Thyroid gland (tissue), 4 donors: ENCODE data around the gene SNRNP25. TPM values are rescaled to one million over a fixed set of nuclear protein-coding genes. Genes with fewer than 3 reads are reported as not detected.

Experiments used
- DNase-seq, 2 donors: peaks; one replicate each; pipeline ENCODE4 v3.0.0-alpha.2; 2019
- H3K27ac ChIP-seq, 3 donors: fragments of 200-600 bp; sonication (generic); 1 replicate in 2 of 3; 2 replicates in 1 of 3; pipeline ENCODE4 v1.5.1; 2016 to 2019; ENCODE audit warnings: mild to moderate bottlenecking in 1 of 3, moderate library complexity in 1 of 3
- H3K27me3 ChIP-seq: fragments of 200-600 bp; sonication (generic); one replicate; pipeline ENCODE4 v1.5.1; 2019
- H3K36me3 ChIP-seq, 2 donors: fragments of 200-600 bp; sonication (generic); one replicate each; pipeline ENCODE4 v1.5.1; 2016 to 2019
- H3K4me1 ChIP-seq, 2 donors: fragments of 200-600 bp; sonication (generic); one replicate each; pipeline ENCODE4 v1.5.1; 2017 to 2019
- H3K4me3 ChIP-seq, 3 donors: fragments of 200-600 bp; sonication (generic); replicated peaks in 1 of 3; 1 replicate in 2 of 3; 2 replicates in 1 of 3; pipeline ENCODE4 v1.5.1; 2016; ENCODE audit warnings: mild to moderate bottlenecking in 1 of 3
- H3K9me3 ChIP-seq: fragments of 200-600 bp; sonication (generic); one replicate; pipeline ENCODE4 v1.5.1; 2017
- CTCF ChIP-seq, 6 experiments: fragments of 200-600 bp in 3 of 6; fragments of 450-650 bp in 3 of 6; sonication (generic) in 3 of 6; IDR thresholded peaks; one replicate each; pipeline ENCODE4 v1.5.1; 2016 to 2019; ENCODE audit warnings: antibody characterized with exemption in 6 of 6, mild to moderate bottlenecking in 2 of 6, inconsistent platforms in 1 of 6, moderate library complexity in 1 of 6
- POLR2A ChIP-seq, 2 donors: fragments of 450-650 bp; IDR thresholded peaks; one replicate each; pipeline ENCODE4 v1.6.1; 2017; ENCODE audit warnings: antibody characterized with exemption in 2 of 2, mild to moderate bottlenecking in 2 of 2, moderate library complexity in 1 of 2
- WGBS, 2 donors: methylation state at CpG; one replicate each; pipeline ENCODE4 v1.1.5; 2017; 5-methylcytosine and 5-hydroxymethylcytosine counted together
- intact Hi-C: fragments of 100-400 bp; cut with DNase I; formaldehyde crosslinking; loops from one replicate; pipeline ENCODE4 v1.15.1; 2023
- microRNA-seq: library from miRNA; unstranded; fragments of <30 nt; microRNA quantifications from one replicate; pipeline ENCODE4, GENCODE V29; 2016
- small RNA-seq: library from RNA; depleted of rRNA; stranded (forward); fragments of <200 nt; gene quantifications from one replicate; pipeline ENCODE3, GENCODE V24; 2016
- total RNA-seq, 4 donors: library from RNA; depleted of rRNA; stranded (reverse); fragments of >200 nt; gene quantifications; one replicate each; pipeline ENCODE4 v1.2.3, GENCODE V29; 2016

The SNRNP25 gene
- total RNA-seq, 4 donors from 2014 or later, result 16.1 to 53.6 (median 34.8) TPM

DNA sequence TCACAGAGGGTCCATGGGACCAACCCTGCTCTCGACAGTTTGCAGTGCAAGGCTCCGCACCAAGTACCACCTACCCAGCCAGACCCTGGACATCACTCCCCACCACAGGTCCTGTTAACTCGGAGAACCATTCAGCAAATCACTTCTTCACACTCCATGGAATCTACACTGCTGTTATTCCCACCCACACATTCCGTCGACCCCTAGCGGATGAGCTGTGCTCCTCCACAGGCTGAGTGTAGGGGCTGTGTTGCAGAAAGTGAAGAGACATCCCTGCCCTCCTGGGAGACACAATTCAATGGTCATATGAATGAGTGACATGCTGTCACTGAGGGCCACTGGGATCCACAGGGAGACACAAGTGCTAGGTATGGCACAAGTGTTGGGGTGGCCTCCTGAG is 51.9 kb downstream of the SNRNP25 start:
- H3K9me3 ChIP-seq, result no peaks in the 10 kb centered on the region
- no peaks in the 10 kb centered on the region for H3K27me3 ChIP-seq
- H3K4me3 ChIP-seq, result no peak overlapping the region
- H3K36me3 ChIP-seq, result peaks cover 14% of the 10 kb centered on the region in 2 donors
- peaks cover 0 to 10% of the 10 kb centered on the region in 2 donors for H3K4me1 ChIP-seq
- TF ChIP-seq CTCF (IDR thresholded peaks at IDR 0.05) (no peak), POLR2A (IDR thresholded peaks at IDR 0.05) (no peak)
- DNase-seq, result no peak
- no peak overlapping the region for H3K27ac ChIP-seq
- 84 to 90% methylated on average over 6 of the region's 6 CpGs for WGBS, 2 donors
- intact Hi-C loops, result loop anchor here (5.0 kb wide), 1 partner anchor 77 kb away; the partner anchor contains the start of gene HBQ1

- TF ChIP-seq POLR2A (IDR thresholded peaks at IDR 0.05) (no peak), CTCF (IDR thresholded peaks at IDR 0.05) (peak; percentile 56 to 80 (median 70))
- peaks cover 0 to 2% of the 10 kb centered on the region in 2 donors for H3K4me1 ChIP-seq
- DNase-seq, result peak; percentile 56 to 67
- no peaks in the 10 kb centered on the region for H3K27me3 ChIP-seq
- intact Hi-C loops, result loop anchor here (5.0 kb wide), 1 partner anchor 76 kb away; the partner anchor contains the start of gene HBQ1
- peaks cover 14 to 17% of the 10 kb centered on the region in 2 donors for H3K36me3 ChIP-seq
- no peak overlapping the region for H3K27ac ChIP-seq
- no peaks in the 10 kb centered on the region for H3K9me3 ChIP-seq
- H3K4me3 ChIP-seq, result no peak overlapping the region
- 37 to 41% methylated on average over 6 of the region's 6 CpGs for WGBS, 2 donors
These were observed 53.1 kb downstream of the SNRNP25 start for GRCh38 chr16:106623-107324.

Small RNA genes lying within 50 kb of the gene (microRNA-seq; reads per million reads assigned to microRNA genes)
- not detected for gene MIR6859-4

Small RNA genes lying within 50 kb of the gene (small RNA-seq; reads per million reads assigned to genes)
- gene MIR6859-4, result not detected
- not detected for gene Z69720.2

Other genes starting within 250 kb of the SNRNP25 start
- gene POLR3K, start 220 bp upstream of the SNRNP25 start, total RNA-seq, result 1 to 10 TPM; 3.5 to 6.7 (median 4.6) TPM
- gene RHBDF1, start 18.8 kb downstream of the SNRNP25 start, total RNA-seq, result 10 to 100 TPM; 20.4 to 35.4 (median 28.4) TPM
- gene MPG, start 24.4 kb downstream of the SNRNP25 start, total RNA-seq, result 100 to 1,000 TPM in 2 of 4 donors, 10 to 100 TPM in 2; 75.8 to 150 (median 104) TPM
- 10 to 100 TPM; 21.8 to 34.3 (median 26.1) TPM for gene NPRL3, start 84.8 kb downstream of the SNRNP25 start, total RNA-seq
- not detected for gene HBZ, start 98.8 kb downstream of the SNRNP25 start, total RNA-seq
- not detected for gene HBM, start 112.2 kb downstream of the SNRNP25 start, total RNA-seq
- gene HBA2, start 119.0 kb downstream of the SNRNP25 start, total RNA-seq, result 100 to 1,000 TPM in 1 of 4 donors, 10 to 100 TPM in 3; 21.2 to 136 (median 51.3) TPM
- gene HBA1, start 122.9 kb downstream of the SNRNP25 start, total RNA-seq, result 100 to 1,000 TPM in 1 of 4 donors, 10 to 100 TPM in 1, not detected in 2; 16.5 to 110 TPM
- not detected for gene HBQ1, start 126.6 kb downstream of the SNRNP25 start, total RNA-seq
- 100 to 1,000 TPM in 3 of 4 donors, 10 to 100 TPM in 1; 96.6 to 218 (median 149) TPM for gene LUC7L, start 175.6 kb downstream of the SNRNP25 start, total RNA-seq
- 100 to 1,000 TPM in 2 of 4 donors, 10 to 100 TPM in 2; 35.3 to 140 (median 107) TPM for gene FAM234A, start 181.0 kb downstream of the SNRNP25 start, total RNA-seq
- gene RGS11, start 222.1 kb downstream of the SNRNP25 start, total RNA-seq, result 1 to 10 TPM in 3 of 4 donors, under 1 TPM in 1; 0.73 to 5.9 (median 3.0) TPM
- gene ARHGDIG, start 226.8 kb downstream of the SNRNP25 start, total RNA-seq, result not detected
- gene PDIA2, start 229.3 kb downstream of the SNRNP25 start, total RNA-seq, result under 1 TPM in 1 of 4 donors, not detected in 3; 0.81 TPM